Adrenal gland (tissue), 5 donors: ENCODE data around the gene OSBPL2.

Experiments
- POLR2A ChIP-seq, 2 donors: fragments of 450-650 bp; IDR thresholded peaks; one replicate each; pipeline ENCODE4 v1.6.1; 2017; ENCODE audit warnings: antibody characterized with exemption in 2 of 2, mild to moderate bottlenecking in 2 of 2, moderate library complexity in 1 of 2
- TF ChIP-seq, protein P1 (sequence below), 6 experiments: fragments of 450-650 bp in 4 of 6; fragments of 200-600 bp in 2 of 6; sonication (generic) in 1 of 6; IDR thresholded peaks; 1 replicate in 5 of 6; 2 replicates in 1 of 6; pipeline versions ENCODE4 v1.5.1 to v1.8.0; 2016 to 2021; ENCODE audit warnings: antibody characterized with exemption in 6 of 6, mild to moderate bottlenecking in 2 of 6, moderate library complexity in 1 of 6
- donor health status: DM: no; HTN: no; CAD: no.

DNA sequence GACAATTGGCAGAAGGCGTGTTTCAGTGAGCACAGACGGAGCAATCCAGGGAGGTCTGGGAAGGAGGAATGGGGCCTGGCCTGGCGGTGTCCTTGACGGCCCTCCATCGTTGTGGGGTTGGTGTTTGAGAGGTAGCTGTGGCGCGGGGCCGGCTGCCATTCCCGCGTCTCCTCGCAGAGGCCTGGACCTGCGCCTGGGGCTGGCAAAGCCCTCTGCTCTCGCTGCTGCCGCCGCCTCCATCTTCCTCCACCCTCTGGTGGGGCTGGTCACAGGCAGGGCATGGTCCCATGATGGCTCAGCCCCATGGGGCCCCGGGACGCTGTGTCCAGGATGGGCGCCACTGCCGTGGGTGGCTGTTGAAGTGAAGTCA lies 7.6 kb downstream of the OSBPL2 start:
- TF ChIP-seq, protein P1, sequence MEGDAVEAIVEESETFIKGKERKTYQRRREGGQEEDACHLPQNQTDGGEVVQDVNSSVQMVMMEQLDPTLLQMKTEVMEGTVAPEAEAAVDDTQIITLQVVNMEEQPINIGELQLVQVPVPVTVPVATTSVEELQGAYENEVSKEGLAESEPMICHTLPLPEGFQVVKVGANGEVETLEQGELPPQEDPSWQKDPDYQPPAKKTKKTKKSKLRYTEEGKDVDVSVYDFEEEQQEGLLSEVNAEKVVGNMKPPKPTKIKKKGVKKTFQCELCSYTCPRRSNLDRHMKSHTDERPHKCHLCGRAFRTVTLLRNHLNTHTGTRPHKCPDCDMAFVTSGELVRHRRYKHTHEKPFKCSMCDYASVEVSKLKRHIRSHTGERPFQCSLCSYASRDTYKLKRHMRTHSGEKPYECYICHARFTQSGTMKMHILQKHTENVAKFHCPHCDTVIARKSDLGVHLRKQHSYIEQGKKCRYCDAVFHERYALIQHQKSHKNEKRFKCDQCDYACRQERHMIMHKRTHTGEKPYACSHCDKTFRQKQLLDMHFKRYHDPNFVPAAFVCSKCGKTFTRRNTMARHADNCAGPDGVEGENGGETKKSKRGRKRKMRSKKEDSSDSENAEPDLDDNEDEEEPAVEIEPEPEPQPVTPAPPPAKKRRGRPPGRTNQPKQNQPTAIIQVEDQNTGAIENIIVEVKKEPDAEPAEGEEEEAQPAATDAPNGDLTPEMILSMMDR (IDR thresholded peaks at IDR 0.05) = no peak
- no peak for TF ChIP-seq POLR2A (IDR thresholded peaks at IDR 0.05)
